BLaER1 treated with 17β-estradiol and CSF1 and Interleukin-3, amounts not matched to agents 10 nM and 100 nM (cell line): Measurements from ENCODE around the gene CTSW.

Source experiments
- H3K27ac ChIP-seq, 11 experiments: shearing (Covaris generic); formaldehyde crosslinking; 2 replicates each; pipeline ENCODE4 v1.8.1; 2022
- H3K27me3 ChIP-seq, 11 experiments: shearing (Covaris generic); formaldehyde crosslinking; 2 replicates each; pipeline ENCODE4 v1.8.1; 2022
- H3K36me3 ChIP-seq, 11 experiments: shearing (Covaris generic); formaldehyde crosslinking; 2 replicates each; pipeline ENCODE4 v1.8.1; 2022
- H3K4me1 ChIP-seq, 10 experiments: shearing (Covaris generic); formaldehyde crosslinking; 2 replicates each; pipeline ENCODE4 v1.8.1; 2022
- H3K4me2 ChIP-seq, 11 experiments: shearing (Covaris generic); formaldehyde crosslinking; 2 replicates each; pipeline ENCODE4 v1.8.1; 2022
- H3K4me3 ChIP-seq, 10 experiments: shearing (Covaris generic); formaldehyde crosslinking; 2 replicates each; pipeline ENCODE4 v1.8.1; 2022
- H3K9ac ChIP-seq, 11 experiments: shearing (Covaris generic); formaldehyde crosslinking; 2 replicates each; pipeline ENCODE4 v1.8.1; 2022
- H3K9me3 ChIP-seq, 11 experiments: shearing (Covaris generic); formaldehyde crosslinking; replicated peaks in 1 of 11; 2 replicates each; pipeline ENCODE4 v1.8.1; 2022
- H4K20me1 ChIP-seq, 11 experiments: shearing (Covaris generic); formaldehyde crosslinking; 2 replicates each; pipeline ENCODE4 v1.8.1; 2022
- Cebpa-rat ChIP-seq, 11 experiments: shearing (Covaris generic); IDR thresholded peaks; 2 replicates each; pipeline ENCODE4 v1.8.1; 2022

Gene CTSW

DNA sequence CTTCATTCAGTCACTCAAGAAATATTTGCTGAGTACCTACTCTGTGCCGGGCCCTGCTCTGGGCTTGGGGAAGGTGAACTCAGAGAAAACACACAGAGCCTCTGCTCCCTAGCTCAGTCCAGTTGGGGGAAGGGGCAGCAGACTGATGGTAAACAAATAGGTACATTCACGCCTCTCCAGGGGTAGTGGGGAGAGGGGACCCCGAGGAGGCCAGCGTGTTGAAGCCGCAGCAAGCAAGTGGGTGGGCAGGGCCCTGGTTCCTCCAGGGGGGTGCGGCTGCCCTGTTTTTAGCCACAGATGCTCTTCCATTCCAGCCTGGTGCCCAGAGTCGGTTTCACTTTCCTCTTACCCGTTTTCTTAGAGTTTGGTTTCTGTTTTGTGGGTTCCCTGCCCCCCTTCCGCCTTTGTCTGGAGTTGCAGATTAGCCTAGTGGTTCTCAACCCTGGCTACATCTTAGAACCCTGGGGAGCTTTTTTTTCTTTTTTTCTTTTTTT, 48.3 kb downstream of the CTSW start:
- no peak for TF ChIP-seq Cebpa-rat (IDR thresholded peaks at IDR 0.05)
- Histone ChIP-seq H3K4me1 (peaks cover 23 to 50% (median 43%) of the 10 kb centered on the region in 10 experiments), H3K27me3 (no peaks in the 10 kb centered on the region), H3K9me3 (no peaks in the 10 kb centered on the region), H4K20me1 (no peaks in the 10 kb centered on the region), H3K4me3 (peak overlapping the region; percentile 34 to 59 (median 43); a peak in 18 of 20 replicates), H3K36me3 (peaks cover 3 to 13% (median 8%) of the 10 kb centered on the region in 11 experiments; a peak in 21 of 22 replicates), H3K27ac (peak overlapping the region; percentile 62 to 91 (median 84); a peak in 21 of 22 replicates), H3K4me2 (peak overlapping the region; percentile 80 to 98 (median 87)), H3K9ac (peak overlapping the region; percentile 56 to 81 (median 75))

DNA sequence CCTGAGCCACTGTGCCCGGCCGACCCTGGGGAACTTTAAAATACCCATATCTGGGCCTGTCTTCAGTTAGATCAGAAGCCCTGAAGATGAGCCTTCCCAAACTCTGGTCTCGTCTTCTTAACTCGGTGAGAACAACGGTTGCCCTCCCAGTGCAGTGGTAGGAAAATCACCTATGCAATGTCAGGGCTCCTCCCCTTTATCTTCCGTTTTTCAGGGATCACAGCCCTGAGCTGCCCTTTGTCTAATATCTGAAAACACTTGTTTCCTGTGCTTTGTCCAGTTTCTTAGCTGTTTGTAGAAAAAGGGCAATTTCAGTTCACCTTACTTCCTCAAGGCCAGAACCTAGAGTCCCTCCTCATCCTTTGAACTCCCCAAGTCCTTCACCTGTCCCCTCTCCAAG, 49.0 kb downstream of the CTSW start:
- Histone ChIP-seq H3K4me2 (peak overlapping the region; percentile 80 to 98 (median 87)), H3K4me3 (peak overlapping the region; percentile 34 to 59 (median 43); a peak in 13 of 20 replicates), H3K9ac (peak overlapping the region; percentile 56 to 81 (median 75)), H3K27ac (peak overlapping the region; percentile 62 to 91 (median 84); a peak in 21 of 22 replicates), H3K4me1 (peaks cover 23 to 50% (median 43%) of the 10 kb centered on the region in 10 experiments), H4K20me1 (no peaks in the 10 kb centered on the region), H3K36me3 (peaks cover 0 to 6% (median under 1%) of the 10 kb centered on the region in 11 experiments; a peak in 7 of 22 replicates), H3K27me3 (no peaks in the 10 kb centered on the region), H3K9me3 (no peaks in the 10 kb centered on the region)
- TF ChIP-seq Cebpa-rat (IDR thresholded peaks at IDR 0.05): no peak

DNA sequence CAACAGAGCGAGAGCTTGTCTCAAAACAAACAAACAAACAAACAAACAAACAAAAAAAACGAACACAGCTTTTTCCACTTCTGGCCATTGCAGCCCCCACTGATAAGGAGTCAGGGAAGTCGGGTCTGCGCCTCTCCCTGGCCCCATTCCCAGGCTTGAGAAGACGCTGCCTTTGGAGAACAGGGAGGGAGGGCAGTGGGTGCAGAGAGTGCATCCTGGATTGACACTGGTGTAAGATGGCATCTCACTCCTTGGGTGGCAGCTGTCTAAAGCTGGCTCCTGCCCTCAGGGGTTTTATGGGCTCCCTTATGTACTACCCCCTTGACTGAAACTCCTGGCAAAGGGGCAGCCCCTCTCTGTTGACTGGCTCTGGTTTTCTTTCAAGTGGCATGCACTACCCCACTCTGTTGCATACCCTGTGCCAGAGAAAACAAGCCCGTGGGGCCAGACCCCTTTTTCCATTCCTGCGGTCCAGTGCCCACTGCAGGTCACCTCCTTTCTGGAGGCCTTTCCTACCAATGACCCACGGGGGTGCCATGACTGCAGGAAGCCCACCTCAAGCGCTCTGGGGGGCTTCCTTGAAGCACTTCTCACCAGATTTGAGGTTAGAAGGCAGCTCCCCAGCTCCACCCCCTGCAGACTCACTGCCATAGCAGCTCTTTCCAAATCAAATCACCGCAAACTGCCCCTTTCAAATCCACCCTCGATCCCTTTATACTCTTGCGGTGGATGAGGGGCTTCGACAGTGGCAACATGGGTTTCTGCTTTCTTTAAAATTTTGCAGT, 52.3 kb downstream of the CTSW start:
- no peak for TF ChIP-seq Cebpa-rat (IDR thresholded peaks at IDR 0.05)
- H3K4me3 ChIP-seq: no peak overlapping the region
- peak overlapping the region in 9 of 11 experiments; percentile 10 to 63 (median 45); a peak in 15 of 22 replicates for H3K4me2 ChIP-seq
- no peaks in the 10 kb centered on the region for H3K9me3 ChIP-seq
- H3K9ac ChIP-seq: no peak overlapping the region
- H3K27ac ChIP-seq: peak overlapping the region in 4 of 11 experiments; percentile 4 to 44 (median 33); a peak in 4 of 22 replicates
- no peaks in the 10 kb centered on the region for H4K20me1 ChIP-seq
- no peaks in the 10 kb centered on the region for H3K27me3 ChIP-seq
- H3K4me1 ChIP-seq: peaks cover 20 to 45% (median 39%) of the 10 kb centered on the region in 10 experiments
- H3K36me3 ChIP-seq: no peaks in the 10 kb centered on the region

DNA sequence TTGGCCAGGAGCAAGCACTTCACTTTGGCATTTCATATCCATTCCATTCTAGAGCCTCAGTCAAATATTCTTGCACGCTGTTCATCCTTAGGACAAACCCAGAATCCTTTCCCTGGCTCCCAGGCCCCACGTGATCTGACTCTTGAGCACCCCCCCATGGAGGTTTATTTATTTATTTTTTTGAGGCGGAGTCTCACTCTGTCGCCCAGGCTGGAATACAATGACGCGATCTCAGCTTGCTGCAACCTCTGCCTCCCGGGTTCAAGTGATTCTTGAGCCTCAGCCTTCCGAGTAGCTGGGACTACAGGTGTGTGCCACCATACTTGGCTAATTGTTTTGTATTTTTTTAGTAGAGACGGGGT, 52.9 kb downstream of the CTSW start:
- Histone ChIP-seq H3K4me1 (peaks cover 14 to 39% (median 34%) of the 10 kb centered on the region in 10 experiments), H4K20me1 (no peaks in the 10 kb centered on the region), H3K36me3 (no peaks in the 10 kb centered on the region), H3K4me2 (peak overlapping the region in 5 of 11 experiments; percentile 25 to 56 (median 47); a peak in 6 of 22 replicates), H3K27ac (no peak overlapping the region), H3K27me3 (no peaks in the 10 kb centered on the region), H3K9me3 (no peaks in the 10 kb centered on the region), H3K9ac (no peak overlapping the region), H3K4me3 (no peak overlapping the region)
- TF ChIP-seq Cebpa-rat (IDR thresholded peaks at IDR 0.05): no peak
